CD4-positive, alpha-beta T cell treated with Interferon gamma for 1 hour (primary cell): ENCODE data around the gene CHST5.
A peak's percentile ranks its signal among the peaks of the same experiment; 100 is the strongest.
"Not testable (repeated sequence)": the region's sequence is repeated elsewhere in the genome, so short reads cannot be mapped to it uniquely, and the experiment has no call there.

Experiments
- DNase-seq: peaks from one replicate; pipeline ENCODE4 v3.0.0-alpha.2; 2020

The CHST5 gene

DNA sequence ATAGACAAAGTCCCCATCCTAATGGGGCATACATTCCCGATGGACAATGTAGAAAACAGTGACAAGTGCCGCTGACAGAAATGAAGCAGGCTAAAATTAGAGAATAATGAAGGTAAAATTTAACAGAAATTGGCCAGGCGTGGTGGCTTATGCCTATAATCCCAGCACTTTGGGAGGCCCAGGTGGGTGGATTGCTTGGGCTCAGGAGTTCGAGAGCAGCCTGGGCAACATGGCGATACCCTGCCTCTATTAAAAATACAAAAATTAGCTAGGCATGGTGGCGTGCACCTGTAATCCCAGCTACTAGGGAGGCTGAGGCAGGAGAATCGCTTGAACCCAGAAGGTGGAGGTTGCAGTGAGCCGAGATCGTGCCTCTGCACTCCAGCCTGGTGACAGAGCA, 12.5 kb upstream of the CHST5 start:
- DNase-seq: not testable (repeated sequence)

GRCh38 chr16:75546293-75546692, 10.4 kb upstream of the CHST5 start:
- no peak for DNase-seq

GRCh38 chr16:75545879-75546278, 10.0 kb upstream of the CHST5 start:
- DNase-seq: not testable (repeated sequence)

DNA sequence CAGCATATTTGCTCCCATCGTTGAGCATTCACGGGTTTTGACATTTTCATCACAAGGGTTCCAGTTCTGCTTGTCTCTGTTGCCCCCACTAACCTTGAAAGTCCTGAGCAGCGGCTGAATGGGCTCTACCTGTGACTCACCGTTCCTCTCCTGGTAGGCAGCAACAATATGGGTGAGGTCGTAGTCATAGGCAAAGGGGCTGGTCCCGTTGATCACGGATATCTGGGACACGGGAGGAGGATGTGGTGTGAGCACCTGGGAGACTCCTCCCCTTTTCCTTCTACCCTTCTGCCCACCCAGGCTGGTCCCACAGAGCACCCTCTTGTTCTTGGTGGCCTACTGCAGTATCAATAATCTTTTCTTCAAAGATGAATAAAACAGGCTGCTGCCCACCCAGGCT, 6.6 kb upstream of the CHST5 start:
- not testable (repeated sequence) for DNase-seq

GRCh38 chr16:75541236-75541635, 5.3 kb upstream of the CHST5 start:
- DNase-seq: no peak

DNA sequence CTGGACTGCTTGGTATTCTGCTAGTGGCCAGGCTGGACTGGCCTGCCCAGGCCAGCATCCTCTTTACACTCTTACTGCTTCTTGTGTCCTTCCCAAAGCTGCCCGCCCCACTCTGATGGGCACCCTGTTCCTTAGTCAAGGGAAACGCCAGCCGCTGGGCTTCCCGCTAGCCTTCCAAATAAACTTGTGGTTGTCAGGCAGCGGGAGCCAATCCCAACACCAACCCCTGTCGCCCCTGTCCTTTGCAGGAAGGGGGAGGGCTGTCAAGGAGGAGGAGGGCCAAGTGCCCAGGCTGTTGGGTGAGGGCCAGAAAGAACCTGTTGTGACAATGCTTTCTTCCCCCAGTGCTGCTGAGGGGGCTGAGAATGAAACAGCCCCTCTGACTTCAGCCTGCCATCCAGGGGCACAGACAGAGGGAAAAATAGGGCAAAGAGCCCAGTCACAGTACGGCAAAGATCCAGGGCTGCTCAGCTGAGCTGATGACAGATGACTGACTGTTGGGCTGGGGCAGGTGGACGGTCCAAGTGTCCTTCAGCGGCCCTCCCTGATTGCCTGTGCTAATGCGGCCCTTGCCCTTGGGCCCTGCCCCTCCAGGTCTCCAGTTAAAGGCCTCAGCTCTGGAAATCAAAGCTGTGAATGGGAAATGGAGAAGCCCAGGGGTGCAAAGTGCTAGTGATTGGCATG, 3.1 kb upstream of the CHST5 start:
- DNase-seq: not testable (repeated sequence)

GRCh38 chr16:75537776-75538175, 1.9 kb upstream of the CHST5 start:
- no peak for DNase-seq

DNA sequence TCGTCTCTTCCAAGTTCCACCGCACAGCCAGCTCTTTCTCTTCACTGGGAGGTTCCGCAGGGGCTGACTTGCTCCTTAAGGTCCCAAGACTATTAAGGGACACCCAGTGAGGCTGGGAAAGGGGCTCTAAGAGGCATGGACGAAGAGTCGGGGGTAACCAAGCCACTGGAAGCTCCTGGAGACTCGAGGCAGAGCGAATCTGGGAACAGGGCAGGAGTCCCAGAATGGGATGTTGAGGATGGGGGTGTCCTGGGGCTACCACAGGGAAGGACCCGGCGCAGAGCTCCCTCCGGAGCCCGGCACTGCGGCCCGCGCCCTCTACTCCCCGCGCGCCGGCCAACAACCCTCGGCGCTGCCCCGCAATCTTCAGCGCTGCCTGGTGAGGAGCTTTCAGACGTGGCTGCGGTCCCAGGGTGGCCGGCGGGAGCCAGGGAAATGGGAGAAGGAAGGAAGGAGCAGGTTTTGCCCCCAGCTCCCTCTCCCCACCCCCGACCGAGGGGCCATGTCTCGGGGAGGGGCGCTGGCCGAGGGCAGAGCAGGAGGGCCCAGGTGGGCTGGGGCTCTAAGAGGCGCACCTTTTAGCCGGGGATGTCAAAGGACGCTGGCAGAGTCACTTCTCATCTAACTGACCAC, 581 bp downstream of the CHST5 start:
- DNase-seq: no peak

GRCh38 chr16:75534560-75535205, 1.2 kb downstream of the CHST5 start:
- no peak for DNase-seq

DNA sequence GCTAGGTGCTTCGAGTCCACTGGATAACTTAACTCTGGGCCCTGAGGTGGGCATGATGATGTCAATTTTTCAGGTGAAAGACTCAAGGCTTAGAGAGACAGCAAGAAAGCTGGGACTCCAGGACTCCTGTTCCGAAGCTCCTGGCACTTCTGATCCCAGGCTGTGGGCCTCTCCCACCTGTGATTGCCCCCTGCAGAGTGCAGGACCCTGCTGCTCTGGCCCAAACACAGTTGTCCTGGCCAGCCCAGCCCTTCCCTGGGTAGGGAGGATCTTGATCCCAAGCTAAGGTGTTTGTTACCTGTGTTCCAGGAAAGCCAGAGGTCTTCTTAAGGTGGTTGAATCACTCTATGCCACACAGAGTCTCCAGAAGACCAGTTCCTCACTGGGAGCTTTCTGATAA, 3.1 kb downstream of the CHST5 start:
- no peak for DNase-seq

DNA sequence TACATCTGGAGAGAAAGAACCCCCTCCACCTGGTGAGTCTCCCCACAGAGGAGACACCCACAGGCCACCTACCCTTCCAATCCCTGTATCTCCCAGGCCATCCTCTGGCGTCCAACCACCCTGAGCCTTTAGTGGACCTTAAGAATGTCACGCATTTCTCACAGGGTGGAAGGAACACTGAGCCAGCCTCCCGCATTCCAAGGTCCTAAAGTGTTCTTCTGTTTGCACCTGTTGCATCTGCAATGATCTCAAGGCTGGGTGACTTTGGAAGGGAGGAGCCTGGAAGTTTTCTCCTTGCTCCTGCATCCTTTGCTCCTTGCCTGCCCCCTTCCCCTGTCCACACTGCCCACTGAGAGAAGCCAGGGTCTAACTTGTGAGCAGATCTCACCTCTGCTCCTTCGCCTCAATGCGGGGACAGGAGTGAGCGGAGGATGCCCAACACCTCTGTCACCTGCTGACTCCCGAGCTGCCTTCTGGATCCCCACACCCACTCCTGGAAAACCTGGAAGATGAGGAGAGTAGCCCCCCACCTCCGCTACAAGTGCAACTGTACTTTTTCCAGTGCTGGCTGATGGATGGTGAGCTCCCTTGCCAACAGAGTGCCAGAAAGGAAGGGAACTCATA, 3.7 kb downstream of the CHST5 start:
- no peak for DNase-seq

GRCh38 chr16:75529959-75530358, 5.9 kb downstream of the CHST5 start:
- no peak for DNase-seq

- DNase-seq: no peak
Observed at GRCh38 chr16:75529056-75529905, 6.6 kb downstream of the CHST5 start.

GRCh38 chr16:75527825-75528299, 8.0 kb downstream of the CHST5 start:
- DNase-seq: no peak

- DNase-seq: no peak
Observed at GRCh38 chr16:75526032-75526790, 9.7 kb downstream of the CHST5 start.

DNA sequence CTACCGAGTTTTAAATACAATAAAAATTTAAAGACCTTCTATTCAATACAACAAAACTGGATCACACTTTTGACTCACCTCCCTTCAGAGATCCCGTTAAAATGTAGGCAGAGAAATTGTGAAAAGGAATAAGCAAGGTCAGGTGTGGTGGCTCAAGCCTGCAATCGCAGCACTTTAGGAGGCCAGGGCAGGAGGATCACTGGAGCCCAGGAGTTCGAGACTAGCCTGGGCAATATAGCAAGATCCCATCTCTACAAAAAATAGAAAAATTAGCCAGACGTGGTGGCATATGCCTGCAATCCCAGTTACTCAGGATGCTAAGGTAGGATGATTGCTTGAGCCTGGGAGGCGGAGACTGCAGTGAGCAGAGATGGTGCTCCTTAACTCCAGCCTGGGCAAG, 16.7 kb downstream of the CHST5 start:
- DNase-seq: no peak

DNA sequence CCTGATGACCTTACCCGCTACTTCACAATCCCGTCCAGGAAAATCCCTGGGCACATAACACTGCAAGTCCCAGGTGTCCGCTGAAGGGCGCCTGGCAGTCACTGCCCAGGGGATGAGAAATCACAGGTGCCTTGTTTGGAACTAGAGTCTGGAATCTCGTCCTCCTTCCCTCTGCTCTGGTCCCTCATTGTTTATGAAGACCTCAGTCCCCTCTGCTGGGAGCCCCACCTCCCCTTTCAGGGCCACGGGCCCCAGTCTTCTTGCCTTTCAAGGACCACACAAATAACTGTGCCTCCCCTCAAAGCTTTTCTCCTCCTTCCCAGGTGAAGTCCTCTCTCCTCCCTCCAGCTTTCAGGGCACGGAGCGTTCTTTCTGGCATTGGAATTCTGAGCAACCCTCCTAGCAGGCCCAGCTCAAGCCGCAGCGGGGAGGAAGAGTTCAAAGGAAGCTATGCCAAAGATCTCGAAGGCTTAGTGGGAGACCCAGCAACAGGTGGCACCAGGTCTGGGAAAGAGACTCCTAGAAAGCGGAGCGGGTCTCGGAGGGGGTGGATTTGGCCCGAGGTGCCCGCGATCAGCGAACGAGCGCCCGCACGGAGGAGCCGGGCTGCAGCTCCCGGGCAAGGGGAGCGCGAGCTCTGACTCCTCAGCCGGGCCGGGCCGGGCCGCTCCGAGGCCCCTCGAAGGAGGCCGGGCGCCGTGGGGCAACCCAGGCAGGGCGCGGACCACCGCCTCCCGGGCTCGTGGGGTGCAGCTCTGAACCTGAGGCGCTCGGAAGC, 19.5 kb downstream of the CHST5 start:
- peak; percentile 3 for DNase-seq

DNA sequence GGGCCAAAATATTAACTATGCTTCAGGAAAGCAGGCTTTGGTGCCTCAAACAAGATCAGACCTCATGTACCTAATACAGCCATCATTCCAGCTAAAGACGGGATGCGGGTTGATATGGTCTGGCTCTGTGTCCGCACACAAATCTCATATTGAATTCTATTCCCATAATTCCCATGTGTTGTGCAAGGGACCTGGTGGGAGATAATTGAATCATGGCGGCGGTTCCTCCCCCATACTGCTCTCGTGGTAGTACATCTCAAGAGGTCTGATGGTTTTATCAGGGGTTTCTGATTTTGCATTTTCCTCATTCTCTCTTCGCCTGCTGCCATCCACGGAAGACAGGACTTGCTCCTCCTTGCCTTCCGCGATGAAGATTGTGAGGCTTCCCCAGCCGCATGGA, 21.6 kb downstream of the CHST5 start:
- DNase-seq: no peak

DNA sequence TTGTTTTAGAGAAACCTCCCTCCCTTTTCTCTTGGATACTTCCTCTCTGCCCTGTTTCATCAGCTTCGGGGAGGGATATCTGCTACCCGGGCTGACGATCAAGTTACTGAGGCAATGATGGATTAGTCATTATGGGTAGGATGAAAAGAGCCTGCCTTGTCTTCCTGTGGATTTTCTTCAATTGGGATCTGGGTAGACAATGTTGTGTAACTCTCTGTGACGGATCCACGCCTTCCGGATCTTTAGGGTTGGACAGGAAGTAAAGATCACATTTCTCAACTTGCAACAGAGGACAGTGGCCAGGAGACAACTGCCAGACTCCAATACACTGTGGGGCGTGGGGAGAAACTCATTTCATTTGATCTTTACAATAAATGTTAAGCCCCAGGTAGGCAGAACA, 29.3 kb downstream of the CHST5 start:
- DNase-seq: peak; percentile 48

DNA sequence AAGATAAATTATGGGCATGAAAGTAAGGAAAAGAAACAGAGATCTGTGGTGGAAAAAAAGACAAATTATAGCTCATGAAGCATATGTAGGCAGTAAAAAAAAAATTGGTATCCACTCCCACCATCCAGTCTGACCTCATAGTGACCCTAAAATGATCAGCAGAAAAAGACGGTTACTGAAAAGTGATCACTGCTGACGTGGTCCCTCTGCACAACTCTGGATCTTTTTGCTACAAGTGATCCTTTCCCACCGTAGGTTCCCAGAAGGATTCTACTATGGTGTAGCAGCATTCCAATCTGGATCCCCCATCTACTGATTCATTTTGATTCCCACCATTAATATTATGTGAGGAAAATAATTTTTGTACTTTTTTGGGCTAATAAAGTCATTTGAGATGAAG, 29.8 kb downstream of the CHST5 start:
- no peak for DNase-seq

DNA sequence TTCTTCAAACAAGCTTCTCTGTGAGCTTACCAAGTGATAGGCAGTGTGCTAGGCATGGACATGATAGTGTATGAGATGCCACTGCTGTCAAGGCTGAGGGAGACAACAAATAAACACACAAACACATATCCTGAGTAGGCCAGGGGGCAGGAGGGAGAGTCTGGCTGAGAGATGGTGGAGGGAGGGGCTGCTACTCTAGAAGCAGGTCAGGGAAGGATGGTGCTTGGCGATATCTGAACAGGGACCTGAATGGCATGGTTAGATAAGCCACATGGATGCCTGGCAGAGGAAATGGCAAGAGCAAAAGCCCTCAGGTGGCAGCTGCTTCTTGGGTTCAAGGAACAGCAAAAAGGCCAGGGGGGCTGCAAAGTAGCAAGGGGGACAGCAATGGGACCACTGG, 32.1 kb downstream of the CHST5 start:
- DNase-seq: no peak
